WERI-Rb-1 (cell line): ENCODE results near the gene AGAP1.

ENCODE experiments used
- DNase-seq: peaks from one replicate; pipeline ENCODE4 v3.0.0-alpha.2; 2020
- H3K27ac ChIP-seq: fragments of 250-450 bp; sonication (Bioruptor Pico); 2 replicates; pipeline ENCODE4 v1.5.1; 2020; ENCODE audit warnings: mild to moderate bottlenecking, moderate library complexity
- H3K27me3 ChIP-seq: fragments of 250-450 bp; sonication (Bioruptor Pico); 2 replicates; pipeline ENCODE4 v1.5.1; 2021; ENCODE audit warnings: mild to moderate bottlenecking, low read depth, moderate library complexity; ENCODE audit not compliant: insufficient read depth, severe bottlenecking
- H3K36me3 ChIP-seq: fragments of 250-450 bp; sonication (Bioruptor Pico); 2 replicates; pipeline ENCODE4 v1.5.1; 2020; ENCODE audit warnings: mild to moderate bottlenecking, moderate library complexity
- H3K4me3 ChIP-seq: 2 replicates; pipeline ENCODE4 v1.5.1; 2011; ENCODE audit warnings: low read depth, mild to moderate bottlenecking, control low read depth, low read length
- H3K9me3 ChIP-seq: fragments of 250-450 bp; sonication (Bioruptor Pico); 2 replicates; pipeline ENCODE4 v1.5.1; 2021; ENCODE audit warnings: mild to moderate bottlenecking, moderate library complexity; ENCODE audit not compliant: severe bottlenecking
- TF ChIP-seq, protein P1 (sequence below): IDR thresholded peaks from 2 replicates; pipeline ENCODE4 v1.5.1; 2011; ENCODE audit warnings: low read depth, mild to moderate bottlenecking, control low read depth, inconsistent platforms, low read length

Gene AGAP1

DNA sequence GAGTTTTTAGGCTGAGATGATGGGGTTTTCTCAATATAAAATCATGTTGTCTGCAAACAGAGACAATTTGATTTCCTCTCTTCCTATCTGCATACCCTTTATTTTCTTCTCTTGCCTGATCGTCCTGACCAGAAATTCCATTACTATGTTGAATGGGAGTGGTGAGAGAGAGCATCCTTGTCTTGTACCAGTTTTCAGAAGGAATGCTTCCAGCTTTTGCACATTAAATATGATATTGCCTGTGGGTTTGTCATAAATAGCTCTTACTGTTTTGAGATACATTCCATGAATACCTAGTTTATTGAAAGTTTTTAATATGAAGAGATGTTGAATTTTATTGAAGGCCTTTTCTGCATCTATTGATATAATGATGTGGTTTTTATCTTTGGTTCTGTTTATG is 492.5 kb downstream of the AGAP1 start:
- H3K27me3 ChIP-seq = no peaks in the 10 kb centered on the region
- DNase-seq = no peak
- no peak overlapping the region for H3K27ac ChIP-seq
- H3K4me3 ChIP-seq = no peak overlapping the region
- H3K9me3 ChIP-seq = no peaks in the 10 kb centered on the region
- H3K36me3 ChIP-seq = peaks cover 4% of the 10 kb centered on the region
- TF ChIP-seq, protein P1, sequence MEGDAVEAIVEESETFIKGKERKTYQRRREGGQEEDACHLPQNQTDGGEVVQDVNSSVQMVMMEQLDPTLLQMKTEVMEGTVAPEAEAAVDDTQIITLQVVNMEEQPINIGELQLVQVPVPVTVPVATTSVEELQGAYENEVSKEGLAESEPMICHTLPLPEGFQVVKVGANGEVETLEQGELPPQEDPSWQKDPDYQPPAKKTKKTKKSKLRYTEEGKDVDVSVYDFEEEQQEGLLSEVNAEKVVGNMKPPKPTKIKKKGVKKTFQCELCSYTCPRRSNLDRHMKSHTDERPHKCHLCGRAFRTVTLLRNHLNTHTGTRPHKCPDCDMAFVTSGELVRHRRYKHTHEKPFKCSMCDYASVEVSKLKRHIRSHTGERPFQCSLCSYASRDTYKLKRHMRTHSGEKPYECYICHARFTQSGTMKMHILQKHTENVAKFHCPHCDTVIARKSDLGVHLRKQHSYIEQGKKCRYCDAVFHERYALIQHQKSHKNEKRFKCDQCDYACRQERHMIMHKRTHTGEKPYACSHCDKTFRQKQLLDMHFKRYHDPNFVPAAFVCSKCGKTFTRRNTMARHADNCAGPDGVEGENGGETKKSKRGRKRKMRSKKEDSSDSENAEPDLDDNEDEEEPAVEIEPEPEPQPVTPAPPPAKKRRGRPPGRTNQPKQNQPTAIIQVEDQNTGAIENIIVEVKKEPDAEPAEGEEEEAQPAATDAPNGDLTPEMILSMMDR = no peak

DNA sequence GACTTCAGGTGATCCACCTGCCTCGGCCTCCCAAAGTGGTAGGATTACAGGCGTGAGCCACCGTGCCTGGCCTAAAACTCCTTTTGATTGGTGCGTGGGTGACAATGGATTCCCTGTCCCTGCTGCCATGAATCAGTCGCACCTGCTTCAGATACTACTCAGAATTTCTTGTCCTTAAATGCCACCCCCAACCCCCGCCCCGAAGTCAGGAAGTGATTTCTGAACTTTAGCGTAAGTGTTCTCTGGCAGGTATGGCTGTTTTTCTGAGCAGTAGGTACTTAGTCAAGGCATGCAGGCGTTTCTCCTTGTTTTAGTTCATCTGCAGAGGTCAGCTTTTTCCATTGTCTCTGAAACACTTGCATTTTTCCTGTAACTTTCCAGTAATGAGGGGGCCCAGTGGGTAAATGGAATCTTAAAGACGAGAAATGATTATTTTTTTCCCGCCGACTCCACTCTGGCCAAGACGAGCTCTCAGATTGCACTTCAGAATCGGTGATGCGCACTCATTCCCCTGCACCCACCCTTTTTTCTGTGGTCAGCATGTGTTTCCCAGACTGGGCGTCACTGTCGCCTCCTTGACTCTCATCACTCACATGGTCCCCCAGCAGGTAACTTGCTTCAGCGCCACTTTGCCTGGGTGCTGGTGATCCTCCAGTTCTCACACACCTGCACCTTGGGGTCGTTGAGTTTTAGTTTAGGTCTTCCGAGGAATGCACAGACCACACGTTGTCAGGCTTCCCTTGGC is 494.6 kb downstream of the AGAP1 start:
- H3K36me3 ChIP-seq = peaks cover 2% of the 10 kb centered on the region
- no peak for DNase-seq
- no peak overlapping the region for H3K4me3 ChIP-seq
- TF ChIP-seq, protein P1 = no peak
- no peaks in the 10 kb centered on the region for H3K27me3 ChIP-seq
- no peak overlapping the region for H3K27ac ChIP-seq
- no peaks in the 10 kb centered on the region for H3K9me3 ChIP-seq

DNA sequence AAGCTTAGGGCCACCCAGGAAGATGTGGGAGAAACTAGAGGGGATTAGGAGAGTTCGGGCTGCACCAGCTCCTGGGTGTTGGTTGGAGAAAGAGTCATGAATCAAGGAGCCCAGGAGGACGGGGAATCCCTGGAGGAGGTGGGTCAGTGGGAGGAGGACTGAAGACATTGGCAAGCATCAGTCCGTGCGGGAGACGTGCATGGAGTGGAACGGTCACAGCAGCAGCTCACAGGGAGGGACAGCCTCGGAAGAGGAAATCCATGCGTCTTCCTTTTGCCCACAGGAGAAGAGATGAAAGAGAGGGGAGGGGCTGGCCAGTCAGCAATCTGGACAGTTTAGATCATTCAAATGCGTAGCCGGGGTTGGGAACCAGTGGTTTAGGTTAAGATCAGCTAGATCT is 495.7 kb downstream of the AGAP1 start:
- TF ChIP-seq, protein P1 = no peak
- H3K27me3 ChIP-seq = no peaks in the 10 kb centered on the region
- DNase-seq = no peak
- peaks cover 5% of the 10 kb centered on the region for H3K36me3 ChIP-seq
- no peaks in the 10 kb centered on the region for H3K9me3 ChIP-seq
- H3K4me3 ChIP-seq = no peak overlapping the region
- no peak overlapping the region for H3K27ac ChIP-seq

DNA sequence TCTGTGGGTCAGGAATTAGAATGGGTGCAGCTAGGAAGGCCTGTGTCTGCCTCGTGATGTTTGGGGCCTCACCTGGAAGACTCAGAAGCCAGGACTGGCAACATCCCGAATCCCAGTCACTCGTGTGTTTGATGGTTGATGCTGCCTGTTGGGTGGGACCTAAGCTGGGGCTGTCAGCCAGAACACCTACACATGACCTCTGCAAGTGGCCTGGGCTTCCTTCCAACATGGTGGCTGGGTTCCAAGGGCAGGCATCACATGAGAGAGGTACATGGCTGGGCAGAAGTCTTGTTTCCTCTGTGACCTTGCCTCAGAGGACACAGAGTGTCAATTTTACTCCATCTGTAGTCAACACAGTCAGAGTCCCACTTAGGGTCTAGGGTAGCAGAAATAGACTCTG is 496.5 kb downstream of the AGAP1 start:
- H3K36me3 ChIP-seq = peaks cover 5% of the 10 kb centered on the region
- no peaks in the 10 kb centered on the region for H3K9me3 ChIP-seq
- no peak overlapping the region for H3K27ac ChIP-seq
- no peaks in the 10 kb centered on the region for H3K27me3 ChIP-seq
- DNase-seq = no peak
- no peak overlapping the region for H3K4me3 ChIP-seq
- TF ChIP-seq, protein P1 = no peak

DNA sequence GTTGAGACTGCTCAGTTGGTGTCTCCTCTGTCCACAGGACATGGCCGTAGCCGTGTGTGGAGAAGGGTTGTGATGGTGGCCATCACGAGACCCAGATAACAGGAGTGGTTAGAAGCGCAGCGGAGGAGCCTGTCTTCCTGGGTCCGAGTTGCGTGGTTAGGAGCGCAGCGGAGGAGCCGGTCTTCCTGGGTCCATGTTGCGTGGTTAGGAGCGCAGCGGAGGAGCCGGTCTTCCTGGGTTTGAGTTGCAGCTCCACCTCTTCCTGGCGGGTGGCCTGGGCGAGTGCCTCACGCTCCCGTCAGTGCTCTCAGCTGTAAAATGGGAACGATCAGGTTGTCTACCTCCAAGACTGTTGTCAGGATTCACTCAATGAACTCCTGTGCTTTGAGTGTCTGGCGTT is 498.2 kb downstream of the AGAP1 start:
- no peak for DNase-seq
- Histone ChIP-seq H3K4me3 (no peak overlapping the region), H3K9me3 (no peaks in the 10 kb centered on the region), H3K36me3 (peaks cover 7% of the 10 kb centered on the region), H3K27ac (no peak overlapping the region), H3K27me3 (no peaks in the 10 kb centered on the region)
- TF ChIP-seq, protein P1 = no peak

DNA sequence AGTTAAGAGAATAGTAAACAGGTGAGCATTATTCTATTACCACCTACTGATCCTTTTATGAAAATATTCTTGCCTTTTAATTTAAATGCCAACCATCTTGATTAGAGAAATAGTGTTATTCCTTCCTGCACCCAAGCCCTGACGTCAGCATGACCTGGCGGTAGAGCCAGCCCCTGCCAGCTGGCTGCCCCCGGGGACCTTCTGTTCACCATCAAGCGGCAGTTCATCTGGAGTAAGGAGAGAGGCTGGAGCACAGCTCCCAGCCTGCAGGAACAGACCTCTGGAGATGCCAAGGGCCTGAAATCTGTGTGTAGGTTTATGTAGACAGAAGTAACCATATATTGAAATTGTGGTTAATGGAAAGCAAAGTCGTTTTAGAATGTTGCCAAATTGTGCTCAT is 502.6 kb downstream of the AGAP1 start:
- DNase-seq = no peak
- no peaks in the 10 kb centered on the region for H3K9me3 ChIP-seq
- H3K27ac ChIP-seq = no peak overlapping the region
- H3K36me3 ChIP-seq = peaks cover 11% of the 10 kb centered on the region
- H3K4me3 ChIP-seq = no peak overlapping the region
- TF ChIP-seq, protein P1 = no peak
- H3K27me3 ChIP-seq = no peaks in the 10 kb centered on the region
